Stimulated activated naive CD4-positive, alpha-beta T cell (primary cell): ENCODE results near the gene MEGF6.
A peak's percentile ranks its signal among the peaks of the same experiment; 100 is the strongest.

Experiments used
- DNase-seq, 6 experiments: peaks; one replicate each; lab custom pipeline; 2025; lab: John Stamatoyannopoulos, UW

MEGF6 gene

GRCh38 chr1:3608154-3608553, 3.2 kb downstream of the MEGF6 start:
- DNase-seq, result no peak

GRCh38 chr1:3607703-3608065, 3.6 kb downstream of the MEGF6 start:
- no peak for DNase-seq

GRCh38 chr1:3606779-3607702, 4.3 kb downstream of the MEGF6 start:
- no peak for DNase-seq

GRCh38 chr1:3604997-3605823, 6.1 kb downstream of the MEGF6 start:
- no peak for DNase-seq

GRCh38 chr1:3604468-3604974, 6.8 kb downstream of the MEGF6 start:
- DNase-seq, result no peak

GRCh38 chr1:3603571-3604467, 7.5 kb downstream of the MEGF6 start:
- no peak for DNase-seq

GRCh38 chr1:3603156-3603555, 8.2 kb downstream of the MEGF6 start:
- no peak for DNase-seq

GRCh38 chr1:3602375-3602774, 8.9 kb downstream of the MEGF6 start:
- DNase-seq, result no peak

GRCh38 chr1:3601743-3602142, 9.6 kb downstream of the MEGF6 start:
- DNase-seq, result no peak

GRCh38 chr1:3600354-3600753, 11.0 kb downstream of the MEGF6 start:
- DNase-seq, result no peak

- DNase-seq, result no peak
Observed at GRCh38 chr1:3599816-3600215, 11.5 kb downstream of the MEGF6 start.

GRCh38 chr1:3599286-3599811, 12.0 kb downstream of the MEGF6 start:
- no peak for DNase-seq

GRCh38 chr1:3598522-3599285, 12.6 kb downstream of the MEGF6 start:
- no peak for DNase-seq

- DNase-seq, result no peak
Observed at GRCh38 chr1:3598051-3598491, 13.2 kb downstream of the MEGF6 start.

GRCh38 chr1:3597599-3597964, 13.7 kb downstream of the MEGF6 start:
- peak in 2 of 6 experiments; percentile 15 to 56 for DNase-seq

- DNase-seq, result peak in 1 of 6 experiments; percentile 18
Observed at GRCh38 chr1:3596663-3597598, 14.4 kb downstream of the MEGF6 start.

GRCh38 chr1:3595949-3596348, 15.4 kb downstream of the MEGF6 start:
- no peak for DNase-seq

- DNase-seq, result no peak
Observed at GRCh38 chr1:3594706-3595377, 16.5 kb downstream of the MEGF6 start.

- no peak for DNase-seq
Observed at GRCh38 chr1:3593745-3594144, 17.6 kb downstream of the MEGF6 start.
